AG10803 (cell line): ENCODE measurements around the gene LGALS3.
A peak's percentile ranks its signal among the peaks of the same experiment; 100 is the strongest.

Experiments
- DNase-seq: peaks from one replicate; pipeline ENCODE4 v3.0.0; 2010; ENCODE audit warnings: low read depth
- H3K4me3 ChIP-seq: 2 replicates; pipeline ENCODE4 v1.5.1; 2011; ENCODE audit warnings: mild to moderate bottlenecking, low read length, control low read depth
- TF ChIP-seq, protein P1 (sequence below): conservative IDR thresholded peaks from 2 replicates; pipeline ENCODE4 v1.5.1; 2011; ENCODE audit warnings: mild to moderate bottlenecking, low read length, control low read depth, inconsistent platforms

Gene LGALS3

DNA sequence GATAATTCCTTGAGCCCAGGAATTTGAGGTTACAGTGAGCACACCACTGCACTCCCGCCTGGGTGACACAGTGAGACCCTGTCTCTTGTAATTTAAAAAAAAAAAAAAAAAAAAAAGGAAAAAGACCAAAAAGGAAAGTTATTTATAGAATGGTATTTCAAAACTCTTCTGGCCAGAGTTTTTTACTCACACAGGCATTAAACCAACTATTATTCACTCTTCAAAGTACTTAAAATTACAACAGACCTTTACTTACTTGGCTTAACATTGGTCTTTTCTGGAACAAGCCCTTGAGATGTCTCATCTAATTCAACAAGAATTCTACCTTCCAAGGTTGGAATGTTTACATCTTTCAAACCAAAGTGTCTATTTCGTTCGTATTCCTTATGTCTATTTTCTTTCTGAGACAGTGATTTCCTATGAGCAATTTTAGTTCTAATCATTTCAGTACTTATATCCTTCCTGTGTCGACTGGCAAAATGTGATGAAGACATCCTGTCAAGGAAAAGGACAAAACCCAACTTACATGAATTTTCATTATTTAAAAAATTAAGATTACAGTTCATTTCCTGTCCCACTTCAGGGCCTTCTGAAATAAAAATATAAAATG is 59.7 kb downstream of the LGALS3 start:
- no peak overlapping the region for H3K4me3 ChIP-seq
- DNase-seq, result peak; percentile 59
- TF ChIP-seq, protein P1, sequence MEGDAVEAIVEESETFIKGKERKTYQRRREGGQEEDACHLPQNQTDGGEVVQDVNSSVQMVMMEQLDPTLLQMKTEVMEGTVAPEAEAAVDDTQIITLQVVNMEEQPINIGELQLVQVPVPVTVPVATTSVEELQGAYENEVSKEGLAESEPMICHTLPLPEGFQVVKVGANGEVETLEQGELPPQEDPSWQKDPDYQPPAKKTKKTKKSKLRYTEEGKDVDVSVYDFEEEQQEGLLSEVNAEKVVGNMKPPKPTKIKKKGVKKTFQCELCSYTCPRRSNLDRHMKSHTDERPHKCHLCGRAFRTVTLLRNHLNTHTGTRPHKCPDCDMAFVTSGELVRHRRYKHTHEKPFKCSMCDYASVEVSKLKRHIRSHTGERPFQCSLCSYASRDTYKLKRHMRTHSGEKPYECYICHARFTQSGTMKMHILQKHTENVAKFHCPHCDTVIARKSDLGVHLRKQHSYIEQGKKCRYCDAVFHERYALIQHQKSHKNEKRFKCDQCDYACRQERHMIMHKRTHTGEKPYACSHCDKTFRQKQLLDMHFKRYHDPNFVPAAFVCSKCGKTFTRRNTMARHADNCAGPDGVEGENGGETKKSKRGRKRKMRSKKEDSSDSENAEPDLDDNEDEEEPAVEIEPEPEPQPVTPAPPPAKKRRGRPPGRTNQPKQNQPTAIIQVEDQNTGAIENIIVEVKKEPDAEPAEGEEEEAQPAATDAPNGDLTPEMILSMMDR, result no peak

DNA sequence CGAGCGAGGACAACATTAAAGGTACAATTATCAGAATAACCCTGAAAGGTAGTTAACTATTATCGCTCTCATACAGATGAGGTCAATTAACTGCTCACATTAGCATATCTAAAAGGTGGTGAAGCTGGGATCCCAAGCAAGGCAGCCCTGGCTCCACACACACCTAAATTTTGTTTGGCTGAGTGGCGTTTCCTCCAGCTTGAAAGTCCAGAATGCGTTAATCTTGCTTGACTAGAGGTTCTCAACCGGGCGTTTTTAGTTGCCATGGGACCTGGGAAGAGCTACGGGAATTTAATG is 61.8 kb downstream of the LGALS3 start:
- TF ChIP-seq, protein P1, result no peak
- H3K4me3 ChIP-seq, result peak overlapping the region; percentile 91
- DNase-seq, result no peak

DNA sequence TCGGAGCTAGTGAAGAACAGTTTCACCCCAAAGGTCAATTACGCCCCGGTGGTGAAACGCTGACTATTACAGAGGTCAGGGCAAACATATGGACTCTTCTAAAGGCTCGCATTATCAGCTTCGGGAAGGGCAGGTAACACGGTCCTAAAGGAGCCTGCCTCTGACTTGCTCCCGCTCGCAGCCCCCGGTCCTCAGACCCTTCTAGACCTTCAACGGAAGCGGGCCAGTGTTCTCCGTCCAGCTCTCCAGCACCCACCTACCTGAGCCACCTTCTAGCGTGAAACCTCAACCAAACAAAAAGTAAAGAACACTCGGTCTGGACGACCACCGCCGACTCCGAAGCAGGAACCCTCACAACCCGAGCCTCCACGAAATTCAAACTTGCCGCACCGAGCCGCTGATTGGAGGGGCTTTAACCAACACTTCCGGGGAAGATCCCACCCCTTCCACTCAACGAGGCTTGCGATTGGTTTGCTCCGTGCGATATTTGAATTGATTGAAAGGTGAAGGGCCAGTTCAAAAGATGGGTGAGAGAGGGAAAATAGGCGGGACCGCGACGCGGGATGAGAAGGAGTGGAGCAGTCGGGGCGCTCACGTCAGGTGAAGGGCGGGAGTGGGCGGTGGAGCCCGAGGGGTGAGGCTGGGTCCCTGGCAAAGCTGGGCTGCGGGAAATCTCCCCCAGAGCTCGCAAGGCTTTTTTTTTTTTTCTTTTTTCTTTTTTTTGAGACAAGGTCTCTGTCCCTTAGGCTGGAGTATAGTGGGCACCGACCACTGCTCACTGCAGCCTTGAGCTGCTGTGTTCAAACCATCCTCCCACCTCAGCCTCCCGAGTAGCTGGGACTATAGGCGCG is 62.4 kb downstream of the LGALS3 start, which contains the start of gene DLGAP5:
DLGAP5 (minus strand) TSS at position 383 of the 851 bp plus-strand sequence. CDS start 2,406 bp downstream, outside the sequence.
- TF ChIP-seq, protein P1, result no peak
- DNase-seq, result peak; percentile 92
- H3K4me3 ChIP-seq, result peak within 1 kb of the TSS; percentile 91

DNA sequence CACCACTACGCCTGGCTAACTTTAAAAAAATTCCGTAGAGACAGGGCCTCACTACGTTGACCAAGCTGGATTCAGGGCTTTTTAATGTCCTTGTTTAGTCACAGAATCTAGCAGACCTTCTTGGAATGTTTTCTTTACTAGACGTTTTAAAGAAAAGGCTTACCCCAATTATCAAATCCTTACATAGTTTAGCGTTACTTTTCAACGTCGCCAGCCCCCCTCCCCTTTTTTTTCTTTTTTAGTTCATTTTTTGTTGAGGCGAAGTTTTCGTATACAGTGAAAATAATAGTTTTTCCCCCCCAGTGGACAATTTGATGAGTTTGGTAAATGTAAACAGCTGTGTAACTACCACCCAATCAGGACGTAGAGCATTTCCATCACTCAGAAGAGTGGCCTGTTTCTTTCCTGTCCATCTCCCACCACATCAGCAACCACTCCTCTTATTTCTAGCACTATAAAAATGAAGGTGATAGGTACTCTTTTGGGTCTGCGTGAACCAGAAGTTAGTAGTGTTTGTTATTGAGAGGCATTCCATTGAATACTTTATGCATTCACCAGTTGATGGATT is 63.1 kb downstream of the LGALS3 start:
- TF ChIP-seq, protein P1, result no peak
- no peak for DNase-seq

DNA sequence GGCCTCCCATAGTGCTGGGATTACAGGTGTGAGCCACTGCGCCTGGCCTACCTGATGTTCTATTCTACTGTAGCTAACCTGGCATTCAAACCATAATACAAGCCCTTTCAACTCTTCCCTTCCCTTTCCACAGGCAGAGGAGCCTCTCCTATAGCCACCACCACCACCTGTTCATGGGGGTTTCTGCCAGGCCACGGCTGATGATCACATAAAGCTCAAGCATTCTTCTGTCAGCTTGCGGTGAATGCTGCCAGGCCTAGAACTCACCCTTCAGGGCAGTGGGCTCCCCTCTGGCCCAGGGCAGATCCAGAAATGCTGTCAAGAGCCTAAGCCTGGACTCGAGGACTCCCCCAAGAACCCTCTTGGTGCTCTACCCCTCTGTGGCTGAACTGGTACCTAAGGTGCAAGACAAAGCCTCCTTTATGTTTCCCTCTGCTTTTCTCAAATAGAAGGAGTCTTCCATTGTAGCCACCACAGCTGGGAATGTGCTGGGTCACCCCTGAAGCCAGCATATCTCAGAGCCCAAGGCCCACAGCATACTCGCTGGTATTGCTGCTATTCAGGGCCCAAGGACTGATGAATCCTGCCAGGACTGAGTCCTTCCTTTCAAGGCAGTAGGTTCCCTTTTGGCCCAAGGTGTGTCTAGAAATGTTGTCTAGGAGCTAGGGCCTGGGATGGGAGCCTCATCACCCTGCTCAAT is 65.8 kb downstream of the LGALS3 start:
- TF ChIP-seq, protein P1, result no peak
- DNase-seq, result no peak
- no peak overlapping the region for H3K4me3 ChIP-seq

More for the DNA sequence above, 63.1 kb downstream of the LGALS3 start:
- peak overlapping the region; percentile 91 for H3K4me3 ChIP-seq
